Stimulated activated CD8-positive, alpha-beta memory T cell treated with anti-CD3 and anti-CD28 coated beads, Interleukin-7, amount 100 ng/mL, for 1 hour (primary cell): ENCODE results near the gene WRAP53.

ENCODE experiments used
- DNase-seq, 2 donors: peaks; one replicate each; pipeline ENCODE4 v3.0.0-alpha.2; 2020; ENCODE audit warnings: low read depth in 2 of 2

Gene WRAP53

GRCh38 chr17:7709031-7709430 is 20.8 kb downstream of the WRAP53 start:
- no peak for DNase-seq

DNA sequence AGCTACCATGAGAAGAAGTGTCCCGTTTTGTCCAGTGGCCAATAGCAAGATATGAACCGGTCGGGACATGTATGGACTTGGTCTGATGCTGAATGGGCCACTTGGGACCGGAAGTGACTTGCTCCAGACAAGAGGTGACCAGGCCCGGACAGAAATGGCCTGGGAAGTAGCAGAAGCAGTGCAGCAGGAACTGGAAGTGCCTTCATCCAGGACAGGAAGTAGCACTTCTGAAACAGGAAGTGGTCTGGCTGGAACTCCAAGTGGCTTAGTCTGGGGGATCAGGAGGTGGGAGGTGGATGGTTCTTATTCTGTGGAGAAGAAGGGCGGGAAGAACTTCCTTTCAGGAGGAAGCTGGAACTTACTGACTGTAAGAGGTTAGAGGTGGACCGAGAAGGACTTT is 22.0 kb downstream of the WRAP53 start:
- no peak for DNase-seq

GRCh38 chr17:7711051-7711755 is 22.9 kb downstream of the WRAP53 start:
- no peak for DNase-seq

DNA sequence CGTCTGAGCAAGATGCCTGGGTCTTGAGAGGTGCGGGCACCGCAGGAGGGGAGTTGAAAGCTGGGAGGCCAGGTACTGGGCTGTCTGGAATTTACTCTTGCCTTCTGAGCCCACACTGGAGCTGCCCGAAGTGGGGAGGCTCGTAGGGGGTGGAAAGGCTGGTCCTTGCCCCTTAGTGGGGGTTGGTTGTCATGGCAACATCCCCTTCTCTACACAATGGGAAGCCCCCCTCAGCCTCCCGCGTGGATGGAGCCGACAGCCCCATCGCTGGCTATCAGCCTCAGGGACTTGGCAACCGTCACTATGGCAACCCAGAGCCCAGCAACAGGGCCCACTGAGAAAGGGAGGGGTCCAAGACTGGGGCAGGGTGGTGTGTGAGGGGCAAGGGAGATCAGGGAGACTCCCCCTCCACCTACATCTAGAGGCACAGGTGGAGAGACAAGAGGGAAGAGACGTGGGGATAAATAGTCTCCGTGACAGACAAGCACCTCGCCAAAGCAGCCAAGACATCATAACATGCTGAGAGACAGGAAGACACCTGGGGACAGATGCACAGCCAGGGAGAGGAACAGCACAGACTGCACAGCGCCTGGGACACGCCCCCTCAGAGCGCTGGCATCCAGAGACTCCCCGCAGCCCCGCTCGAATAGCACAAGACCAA is 24.0 kb downstream of the WRAP53 start:
- DNase-seq: no peak

GRCh38 chr17:7713782-7714181 is 25.5 kb downstream of the WRAP53 start:
- DNase-seq: no peak

- DNase-seq: no peak
These were observed 26.7 kb downstream of the WRAP53 start for GRCh38 chr17:7714721-7715594.

DNA sequence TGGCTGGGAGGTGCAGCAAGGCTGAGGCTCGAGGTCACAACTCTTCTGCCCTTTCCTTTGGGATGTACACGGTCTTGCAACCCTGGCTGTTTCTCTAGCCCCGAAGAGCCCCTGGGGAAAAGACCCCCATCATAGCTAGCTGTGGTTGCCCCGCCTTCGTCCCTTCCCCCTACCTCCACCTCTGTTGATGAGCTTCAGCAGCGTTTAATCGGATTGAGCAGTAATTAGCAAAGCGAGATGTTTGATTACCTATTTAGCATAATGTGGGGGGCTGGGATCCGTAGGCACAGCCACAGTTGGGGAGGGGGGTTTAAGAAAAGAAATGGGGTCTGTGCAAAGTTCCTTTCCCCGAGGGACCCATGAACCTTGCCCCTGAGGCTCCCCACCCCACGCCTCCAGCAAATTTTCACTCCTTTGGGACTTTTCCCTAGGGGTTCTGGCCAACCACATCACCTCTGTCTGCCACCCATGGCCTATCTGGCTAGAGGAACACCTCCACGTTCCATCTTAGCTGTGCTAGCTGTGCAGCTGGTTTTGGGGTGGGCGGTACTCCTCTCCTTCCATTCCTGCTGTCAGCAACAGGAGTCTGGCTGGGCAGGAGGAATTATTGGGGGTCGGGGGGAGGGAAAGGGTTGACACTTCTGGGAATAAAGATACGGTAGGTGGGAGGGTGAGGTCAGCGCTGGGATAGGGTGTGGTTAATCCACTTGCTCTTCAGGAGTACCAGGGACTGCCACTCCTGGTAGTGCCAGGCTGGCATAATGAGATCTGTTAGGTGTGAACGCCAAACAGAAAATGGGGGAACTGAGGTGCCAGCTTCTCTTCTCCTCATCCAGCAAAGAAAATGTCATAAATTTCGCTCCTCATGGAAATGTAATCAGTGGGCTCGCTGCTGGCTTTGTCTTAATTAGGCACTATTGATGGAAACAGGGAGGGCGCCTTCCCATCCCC is 27.9 kb downstream of the WRAP53 start:
- DNase-seq: no peak

DNA sequence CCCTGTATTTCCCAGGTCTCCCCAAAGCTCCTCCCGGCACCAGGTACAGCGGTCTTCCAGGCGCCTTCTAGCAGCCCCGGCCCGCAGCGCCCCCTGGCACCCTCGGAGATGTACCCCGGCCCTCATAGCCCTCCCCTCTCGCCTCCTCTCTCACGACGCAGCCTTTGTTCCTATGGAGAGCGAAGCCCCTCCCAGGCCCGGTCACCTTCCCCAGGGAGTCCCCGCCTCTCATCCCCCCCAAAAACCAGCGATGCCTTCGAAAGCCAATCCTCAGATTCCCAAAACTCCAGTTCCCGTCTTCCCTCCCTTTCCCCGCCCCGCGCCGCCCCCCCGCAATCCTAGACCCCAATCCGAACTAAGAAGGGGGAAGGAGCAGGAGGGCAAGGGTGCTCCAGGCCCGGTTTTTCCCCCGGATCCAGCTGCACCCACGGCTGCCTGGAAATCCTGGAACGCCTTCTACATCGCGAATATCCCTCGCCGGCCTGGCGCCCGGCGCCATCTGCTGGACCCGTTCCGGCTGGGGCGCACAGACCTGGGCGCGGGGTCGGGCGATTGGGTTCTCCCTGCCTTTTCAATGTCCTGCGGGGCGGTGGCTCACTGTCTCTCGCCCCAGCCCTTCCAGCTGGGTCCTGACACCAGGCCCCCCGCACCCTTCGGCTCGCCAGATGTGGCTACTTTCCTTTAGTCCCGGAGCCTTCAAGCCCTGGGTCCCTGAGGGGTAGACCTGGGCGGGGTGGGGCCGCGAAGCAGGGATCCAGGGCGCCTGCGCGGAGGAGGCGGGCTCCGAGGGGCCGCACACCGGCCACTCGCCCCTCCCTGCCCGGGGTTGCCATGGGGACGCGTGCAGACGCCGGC is 28.9 kb downstream of the WRAP53 start, which contains the start of gene DNAH2:
Gene DNAH2 (plus strand): TSS at position 844 of the 855 bp plus-strand sequence. CDS start 1,991 bp downstream, outside the sequence.
- no peak for DNase-seq

DNA sequence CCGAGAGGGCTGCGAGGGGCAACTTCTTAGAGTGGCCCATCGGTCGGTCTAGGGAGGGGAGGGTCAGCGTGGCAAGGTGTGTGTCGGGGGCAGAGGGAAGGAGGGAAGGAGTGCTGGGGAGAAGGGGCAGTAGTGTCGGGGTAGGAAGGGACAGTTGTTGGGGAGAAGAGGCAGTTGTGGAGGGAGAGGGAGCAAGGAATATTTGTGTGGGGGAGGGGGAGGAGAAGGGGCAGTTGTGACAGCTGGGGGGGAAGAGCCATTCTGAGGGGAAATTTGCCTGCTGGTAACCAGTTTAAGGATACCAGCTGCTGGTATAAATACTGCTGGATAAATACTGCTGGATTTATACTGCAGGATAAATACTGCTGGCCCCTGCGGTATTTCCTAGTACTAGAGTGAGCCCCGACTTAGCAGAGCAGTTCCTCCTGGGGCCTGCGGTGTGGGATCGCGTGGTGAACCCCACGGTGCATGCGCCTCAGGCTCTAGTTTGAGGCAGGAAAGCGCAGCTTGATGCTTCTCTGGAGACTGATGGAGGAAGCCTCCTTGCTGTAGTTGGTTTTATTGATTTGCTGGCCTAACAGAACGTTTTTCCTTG is 29.6 kb downstream of the WRAP53 start:
- no peak for DNase-seq

DNA sequence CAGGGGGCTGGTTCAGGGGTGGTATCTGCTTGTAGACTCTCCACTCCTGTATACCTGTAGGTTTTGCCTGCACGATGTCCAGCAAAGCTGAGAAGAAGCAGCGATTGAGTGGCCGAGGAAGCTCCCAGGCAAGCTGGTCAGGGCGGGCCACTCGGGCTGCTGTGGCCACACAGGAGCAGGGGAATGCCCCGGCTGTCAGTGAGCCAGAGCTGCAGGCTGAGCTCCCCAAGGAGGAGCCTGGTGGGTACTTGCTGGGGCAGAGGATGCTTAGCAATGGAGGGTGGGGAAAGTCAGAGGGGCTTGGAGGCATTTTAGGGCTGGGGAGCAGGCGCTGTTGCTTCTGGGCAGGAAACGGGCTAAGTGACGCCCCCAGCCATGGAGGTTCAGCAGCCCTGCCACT is 31.4 kb downstream of the WRAP53 start:
- no peak for DNase-seq

- no peak for DNase-seq
These were observed 31.8 kb downstream of the WRAP53 start for GRCh38 chr17:7720125-7720524.

- no peak for DNase-seq
These were observed 33.3 kb downstream of the WRAP53 start for GRCh38 chr17:7721612-7722011.

DNA sequence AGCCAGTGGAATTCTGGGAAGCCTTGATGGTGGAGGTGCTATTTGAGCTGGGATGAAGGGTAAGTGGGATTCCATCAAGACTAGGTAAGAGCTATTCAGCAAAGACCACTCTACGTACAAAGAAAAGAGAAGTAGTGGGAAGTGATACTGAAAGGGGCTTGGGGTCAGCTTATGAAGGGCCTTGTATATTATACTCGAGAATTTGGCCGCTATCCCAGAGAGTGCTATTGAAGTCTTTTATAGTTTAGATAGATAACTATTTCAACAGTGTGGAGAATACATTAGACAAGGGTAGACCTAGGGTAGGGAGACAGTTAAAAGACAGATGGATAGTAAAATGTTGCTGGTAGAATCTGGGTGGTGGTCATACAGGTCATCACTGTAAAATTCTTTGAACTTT is 39.6 kb downstream of the WRAP53 start:
- DNase-seq: no peak

- DNase-seq: no peak
These were observed 41.5 kb downstream of the WRAP53 start for GRCh38 chr17:7729816-7730215.

- no peak for DNase-seq
These were observed 44.8 kb downstream of the WRAP53 start for GRCh38 chr17:7732981-7733539.

DNA sequence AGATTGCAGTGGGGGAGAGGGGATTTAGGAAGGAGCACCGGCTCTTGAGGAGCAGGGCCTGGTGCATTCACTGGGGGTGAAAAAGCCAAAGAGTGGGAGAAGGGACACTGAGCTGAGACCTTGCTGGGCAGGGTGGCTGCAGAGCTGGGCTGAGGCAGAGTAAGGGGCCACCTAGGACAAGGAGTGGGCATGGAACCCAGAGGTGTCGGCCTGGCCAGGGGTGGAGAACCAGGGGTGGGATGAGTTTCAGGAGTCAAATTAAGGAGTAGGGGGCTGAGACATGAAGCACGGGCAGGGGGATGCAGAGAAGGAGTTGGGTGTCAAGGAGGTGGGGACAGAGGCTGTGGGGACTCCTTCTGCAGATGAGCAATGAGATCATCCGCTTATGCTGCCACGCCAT is 49.3 kb downstream of the WRAP53 start:
- DNase-seq: no peak

- DNase-seq: no peak
These were observed 51.5 kb downstream of the WRAP53 start for GRCh38 chr17:7739746-7740145.

- DNase-seq: no peak
These were observed 52.3 kb downstream of the WRAP53 start for GRCh38 chr17:7740481-7741001.

GRCh38 chr17:7742729-7743128 is 54.5 kb downstream of the WRAP53 start:
- no peak for DNase-seq
